BJ (cell line): Measurements from ENCODE around the gene RPS6KC1. TPM values are rescaled to one million over a fixed set of nuclear protein-coding genes. Genes with fewer than 3 reads are reported as not detected.

Experiments used
- CTCF ChIA-PET: fragments of 350-600 bp; formaldehyde crosslinking; extraction: SDS; loops from one replicate; lab custom pipeline; 2021; ENCODE audit warnings: antibody characterized with exemption, inconsistent platforms; lab: Yijun Ruan, JAX
- POLR2A ChIA-PET: fragments of 300-600 bp; sonication (Branson Sonifier 250); formaldehyde crosslinking; extraction: SDS; loops from one replicate; lab custom pipeline; 2021; ENCODE audit warnings: antibody characterized with exemption; lab: Charles Lee
- DNase-seq: peaks from one replicate; pipeline ENCODE4 v3.0.0-alpha.2; 2011; ENCODE audit warnings: low read depth
- H3K27me3 ChIP-seq: 2 replicates; pipeline ENCODE4 v1.6.0; 2011; ENCODE audit warnings: low read length; ENCODE audit not compliant: control insufficient read depth, insufficient read depth
- H3K36me3 ChIP-seq: 2 replicates; pipeline ENCODE4 v1.5.1; 2011; ENCODE audit warnings: low read length; ENCODE audit not compliant: control insufficient read depth, insufficient read depth
- H3K4me3 ChIP-seq: 2 replicates; pipeline ENCODE4 v1.5.1; 2011; ENCODE audit warnings: low read depth, mild to moderate bottlenecking, control low read depth, low read length
- polyA plus RNA-seq: library from polyadenylated mRNA; depleted of rRNA; stranded (reverse); fragments of >200 nt; gene quantifications from 2 replicates; pipeline ENCODE4 v1.2.3, GENCODE V29; 2011
- TF ChIP-seq, protein P1 (sequence below): IDR thresholded peaks from 2 replicates; pipeline ENCODE4 v1.5.1; 2011; ENCODE audit warnings: low read depth, mild to moderate bottlenecking, control low read depth, inconsistent platforms, low read length, moderate library complexity; ENCODE audit not compliant: insufficient read depth

RPS6KC1 gene
- polyA plus RNA-seq, 1 experiment = 6.7 TPM

DNA sequence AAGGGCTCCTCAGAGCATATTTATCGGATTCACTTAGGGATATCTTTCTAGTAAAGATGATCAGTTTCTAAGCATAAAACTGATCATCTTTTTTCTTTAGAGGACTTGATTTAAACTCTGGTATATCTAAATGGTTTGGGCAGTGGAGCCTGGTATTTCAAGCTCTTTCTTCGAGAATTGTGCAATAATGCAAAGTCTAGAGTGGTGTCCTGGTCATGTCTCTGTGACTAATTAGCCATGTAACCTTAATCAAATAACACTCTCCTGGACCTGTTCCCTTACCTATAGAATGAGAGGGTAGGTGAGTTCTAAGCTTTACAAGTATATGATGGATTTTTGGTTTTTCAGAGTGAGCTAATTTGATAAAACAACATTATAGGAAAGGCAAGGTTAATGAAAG, 225.2 kb downstream of the RPS6KC1 start:
- Histone ChIP-seq H3K36me3 (no peaks in the 10 kb centered on the region), H3K4me3 (no peak overlapping the region), H3K27me3 (no peaks in the 10 kb centered on the region)
- POLR2A ChIA-PET = no interaction called here
- TF ChIP-seq, protein P1, sequence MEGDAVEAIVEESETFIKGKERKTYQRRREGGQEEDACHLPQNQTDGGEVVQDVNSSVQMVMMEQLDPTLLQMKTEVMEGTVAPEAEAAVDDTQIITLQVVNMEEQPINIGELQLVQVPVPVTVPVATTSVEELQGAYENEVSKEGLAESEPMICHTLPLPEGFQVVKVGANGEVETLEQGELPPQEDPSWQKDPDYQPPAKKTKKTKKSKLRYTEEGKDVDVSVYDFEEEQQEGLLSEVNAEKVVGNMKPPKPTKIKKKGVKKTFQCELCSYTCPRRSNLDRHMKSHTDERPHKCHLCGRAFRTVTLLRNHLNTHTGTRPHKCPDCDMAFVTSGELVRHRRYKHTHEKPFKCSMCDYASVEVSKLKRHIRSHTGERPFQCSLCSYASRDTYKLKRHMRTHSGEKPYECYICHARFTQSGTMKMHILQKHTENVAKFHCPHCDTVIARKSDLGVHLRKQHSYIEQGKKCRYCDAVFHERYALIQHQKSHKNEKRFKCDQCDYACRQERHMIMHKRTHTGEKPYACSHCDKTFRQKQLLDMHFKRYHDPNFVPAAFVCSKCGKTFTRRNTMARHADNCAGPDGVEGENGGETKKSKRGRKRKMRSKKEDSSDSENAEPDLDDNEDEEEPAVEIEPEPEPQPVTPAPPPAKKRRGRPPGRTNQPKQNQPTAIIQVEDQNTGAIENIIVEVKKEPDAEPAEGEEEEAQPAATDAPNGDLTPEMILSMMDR = no peak
- CTCF ChIA-PET = no interaction called here
- no peak for DNase-seq

DNA sequence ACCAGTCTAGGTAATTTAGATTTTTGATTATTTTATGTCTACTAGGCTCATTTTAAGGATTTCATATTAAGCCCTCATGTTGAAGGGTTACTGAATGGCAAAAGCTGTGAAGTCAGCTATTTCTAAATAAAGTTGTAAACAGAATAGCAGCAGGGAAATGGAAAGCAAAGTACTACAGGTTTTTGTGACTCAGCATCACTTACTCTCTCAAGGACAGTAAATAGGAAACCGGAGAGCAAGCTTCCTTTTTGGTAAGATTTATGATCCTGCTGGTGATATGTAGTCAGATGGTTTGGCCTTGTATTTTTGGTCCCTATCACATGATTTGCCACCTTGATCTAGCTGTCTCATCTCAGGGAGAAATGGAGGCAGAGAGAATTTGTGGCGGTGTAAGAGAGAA, 226.0 kb downstream of the RPS6KC1 start:
- no peak for DNase-seq
- ChIA-PET POLR2A (no interaction called here), CTCF (no interaction called here)
- no peaks in the 10 kb centered on the region for H3K36me3 ChIP-seq
- H3K4me3 ChIP-seq = no peak overlapping the region
- TF ChIP-seq, protein P1 = no peak
- no peaks in the 10 kb centered on the region for H3K27me3 ChIP-seq

DNA sequence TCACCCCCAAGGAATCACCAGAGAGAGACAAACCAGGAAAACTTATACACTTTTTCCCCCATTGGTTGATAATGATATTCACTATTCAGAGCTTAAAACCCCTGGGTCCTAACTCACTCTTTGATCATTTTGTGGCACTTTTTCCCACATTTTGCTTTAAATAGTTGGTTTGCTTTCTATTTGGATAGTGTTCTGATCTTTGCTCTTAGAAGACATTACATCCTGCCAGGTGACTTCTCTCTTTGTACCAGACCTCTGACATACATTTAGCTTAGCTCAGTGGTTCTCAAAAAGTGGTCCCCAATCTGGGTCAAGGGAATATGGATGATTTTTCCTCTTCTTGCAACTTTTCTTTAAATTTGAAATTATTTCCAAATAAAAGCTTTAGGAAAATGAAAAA, 228.4 kb downstream of the RPS6KC1 start:
- TF ChIP-seq, protein P1 = no peak

DNA sequence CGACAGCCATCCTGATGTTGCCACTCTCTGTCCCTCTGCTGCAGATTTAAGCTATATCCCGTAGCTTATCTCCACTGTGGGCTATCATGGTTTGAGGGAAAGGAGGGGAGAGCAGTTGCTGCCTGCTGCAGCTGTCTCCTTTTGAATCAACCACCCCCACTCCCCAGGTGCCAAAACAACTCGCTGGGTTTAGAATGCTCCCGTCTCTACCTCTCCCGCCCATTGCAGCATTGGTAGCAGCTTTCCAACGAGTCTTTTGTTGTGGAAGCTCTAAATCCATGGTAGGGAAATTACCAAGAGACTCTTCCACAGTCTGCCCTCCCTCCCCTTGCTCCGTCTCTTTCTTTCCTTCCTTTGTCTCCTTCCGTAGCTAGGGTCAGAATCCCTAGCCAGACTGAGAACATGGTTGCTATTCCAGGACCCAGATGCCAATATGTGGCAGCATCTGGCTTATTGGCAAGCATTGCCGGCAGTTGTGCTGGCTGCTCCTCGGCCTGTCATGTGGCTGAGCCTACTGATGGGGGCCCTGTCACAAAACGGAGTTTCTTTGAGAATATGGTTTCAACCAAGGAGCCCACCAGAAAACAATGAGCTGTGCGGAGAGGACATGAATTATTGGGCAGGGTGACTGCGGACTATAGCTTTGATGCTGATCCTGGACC, 230.7 kb downstream of the RPS6KC1 start:
- TF ChIP-seq, protein P1 = no peak
- Histone ChIP-seq H3K36me3 (no peaks in the 10 kb centered on the region), H3K4me3 (no peak overlapping the region), H3K27me3 (no peaks in the 10 kb centered on the region)
- no peak for DNase-seq
- ChIA-PET POLR2A (no interaction called here), CTCF (no interaction called here)

More for the DNA sequence above, 228.4 kb downstream of the RPS6KC1 start:
- ChIA-PET CTCF (interaction anchor here (0.6 to 1.0 kb wide), 2 partner anchors 9 to 1054 kb away, joined by 3 read pairs; no protein-coding TSS in a partner anchor), POLR2A (interaction anchor here (0.5 kb wide), 1 partner anchor 847 kb away, joined by 5 read pairs; no protein-coding TSS in a partner anchor)
- H3K4me3 ChIP-seq = no peak overlapping the region
- H3K36me3 ChIP-seq = no peaks in the 10 kb centered on the region
- no peak for DNase-seq
- no peaks in the 10 kb centered on the region for H3K27me3 ChIP-seq

DNA sequence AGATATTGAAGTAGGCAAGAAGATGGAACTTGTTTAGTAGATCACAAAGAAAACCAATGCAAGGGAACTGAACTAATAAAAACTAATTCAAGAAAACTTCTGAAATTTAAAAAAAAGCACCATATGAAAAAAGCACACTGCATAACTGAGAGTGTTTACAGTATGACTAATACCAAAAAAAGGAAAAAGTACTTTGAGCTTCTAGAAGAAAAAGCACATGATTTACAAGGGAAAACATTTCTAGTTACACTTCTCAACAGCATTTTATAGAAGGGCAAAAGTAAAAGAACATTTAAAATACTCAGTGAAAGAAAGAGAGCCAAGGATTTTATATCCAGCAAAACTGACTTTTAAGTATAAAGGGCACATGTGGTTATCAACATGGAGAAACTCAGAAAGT, 233.6 kb downstream of the RPS6KC1 start:
- peak; percentile 39 for DNase-seq
- H3K27me3 ChIP-seq = no peaks in the 10 kb centered on the region
- no peak overlapping the region for H3K4me3 ChIP-seq
- CTCF ChIA-PET = no interaction called here
- POLR2A ChIA-PET = interaction anchor here (0.6 kb wide), 1 partner anchor 118 kb away, joined by 7 read pairs; no protein-coding TSS in a partner anchor
- TF ChIP-seq, protein P1 = no peak
- H3K36me3 ChIP-seq = no peaks in the 10 kb centered on the region
